SK-N-SH treated with all-trans-retinoic acid at 6 μM for 48 hours (cell line): Measurements from ENCODE around the gene DRC7.

ENCODE experiments used
- ATAC-seq: fragments of 200-7000 bp; cut with Tn5 transposase; 3 replicates; pipeline ENCODE4 v1.9.1; 2020; ENCODE audit warnings: mild to moderate bottlenecking, moderate library complexity
- ARNTL ChIP-seq: fragments of 450-650 bp; formaldehyde crosslinking; IDR thresholded peaks from 2 replicates; pipeline ENCODE4 v1.5.0; 2020; ENCODE audit warnings: low read depth, mild to moderate bottlenecking, moderate library complexity, borderline replicate concordance
- BACH2 ChIP-seq: fragments of 250-450 bp; sonication (Bioruptor Pico); IDR thresholded peaks from 2 replicates; pipeline ENCODE4 v1.9.0; 2021; ENCODE audit warnings: mild to moderate bottlenecking, borderline replicate concordance
- CREB5 ChIP-seq: fragments of 250-450 bp; sonication (Bioruptor Pico); IDR thresholded peaks from 2 replicates; pipeline ENCODE4 v1.5.1; 2020; ENCODE audit warnings: low read depth, mild to moderate bottlenecking, moderate library complexity
- CSDC2 ChIP-seq: fragments of 250-450 bp; sonication (Bioruptor Pico); IDR thresholded peaks from 2 replicates; pipeline ENCODE4 v1.5.0; 2020; ENCODE audit warnings: mild to moderate bottlenecking, moderate library complexity
- CSRNP3 ChIP-seq: fragments of 250-450 bp; sonication (Bioruptor Pico); IDR thresholded peaks from 2 replicates; pipeline ENCODE4 v1.5.1; 2021; ENCODE audit warnings: mild to moderate bottlenecking, moderate library complexity
- ESRRG ChIP-seq: fragments of 250-450 bp; sonication (Bioruptor Pico); IDR thresholded peaks from 2 replicates; pipeline ENCODE4 v1.6.1; 2021; ENCODE audit warnings: mild to moderate bottlenecking
- GLIS3 ChIP-seq: fragments of 250-450 bp; sonication (Bioruptor Pico); IDR thresholded peaks from 2 replicates; pipeline ENCODE4 v1.5.0; 2020; ENCODE audit warnings: mild to moderate bottlenecking, moderate library complexity
- ISL1 ChIP-seq: fragments of 250-450 bp; sonication (Bioruptor Pico); IDR thresholded peaks from 2 replicates; pipeline ENCODE4 v2.1.2; 2022; ENCODE audit warnings: mild to moderate bottlenecking, moderate library complexity
- OSR1 ChIP-seq: fragments of 250-450 bp; sonication (Bioruptor Pico); IDR thresholded peaks from 2 replicates; pipeline ENCODE4 v1.8.0; 2022; ENCODE audit warnings: moderate library complexity, mild to moderate bottlenecking, inconsistent platforms
- POU6F1 ChIP-seq: fragments of 250-450 bp; sonication (Bioruptor Pico); IDR thresholded peaks from 2 replicates; pipeline ENCODE4 v1.8.0; 2021; ENCODE audit warnings: low read depth, mild to moderate bottlenecking, moderate library complexity, borderline replicate concordance
- PPARA ChIP-seq: fragments of 250-450 bp; sonication (Bioruptor Pico); IDR thresholded peaks from 2 replicates; pipeline ENCODE4 v1.5.0; 2020; ENCODE audit warnings: mild to moderate bottlenecking, borderline replicate concordance
- RARB ChIP-seq: fragments of 250-450 bp; sonication (Bioruptor Pico); IDR thresholded peaks from 2 replicates; pipeline ENCODE4 v1.8.0; 2021; ENCODE audit warnings: mild to moderate bottlenecking, moderate library complexity
- SNAI2 ChIP-seq: fragments of 250-450 bp; sonication (Bioruptor Pico); IDR thresholded peaks from 2 replicates; pipeline ENCODE4 v1.5.0; 2020; ENCODE audit warnings: mild to moderate bottlenecking, moderate library complexity
- TCF4 ChIP-seq: fragments of 250-450 bp; sonication (Bioruptor Pico); IDR thresholded peaks from 2 replicates; pipeline ENCODE4 v1.8.0; 2021; ENCODE audit warnings: mild to moderate bottlenecking, moderate library complexity, borderline replicate concordance
- TOX ChIP-seq: fragments of 250-450 bp; sonication (Bioruptor Pico); IDR thresholded peaks from 2 replicates; pipeline ENCODE4 v1.8.0; 2021; ENCODE audit warnings: mild to moderate bottlenecking, moderate library complexity, borderline replicate concordance
- ZFP3 ChIP-seq: fragments of 250-450 bp; sonication (Bioruptor Pico); IDR thresholded peaks from 2 replicates; pipeline ENCODE4 v1.5.0; 2020; ENCODE audit warnings: mild to moderate bottlenecking, moderate library complexity
- ZFP30 ChIP-seq: fragments of 450-650 bp; formaldehyde crosslinking; IDR thresholded peaks from 2 replicates; pipeline ENCODE4 v1.5.0; 2022; ENCODE audit warnings: mild to moderate bottlenecking, moderate library complexity
- ZNF565 ChIP-seq: fragments of 450-650 bp; formaldehyde crosslinking; conservative IDR thresholded peaks from 2 replicates; pipeline ENCODE4 v1.5.0; 2020; ENCODE audit warnings: low read depth, mild to moderate bottlenecking, moderate library complexity
- ZNF70 ChIP-seq: fragments of 450-650 bp; formaldehyde crosslinking; IDR thresholded peaks from 2 replicates; pipeline ENCODE4 v1.5.0; 2020; ENCODE audit warnings: mild to moderate bottlenecking, moderate library complexity
- ZNF8 ChIP-seq: fragments of 450-650 bp; formaldehyde crosslinking; IDR thresholded peaks from 2 replicates; pipeline ENCODE4 v1.5.0; 2020; ENCODE audit warnings: mild to moderate bottlenecking, moderate library complexity

Gene DRC7

GRCh38 chr16:57739756-57740422 is 45.3 kb downstream of the DRC7 start:
- TF ChIP-seq GLIS3 (CRISPR knock-in tag) (no peak), CSRNP3 (no peak), SNAI2 (CRISPR knock-in tag) (no peak), ZFP3 (CRISPR knock-in tag) (no peak), CREB5 (CRISPR knock-in tag) (no peak), ISL1 (CRISPR knock-in tag) (no peak), ARNTL (CRISPR knock-in tag) (no peak), BACH2 (no peak)
- no peak for ATAC-seq

- TF ChIP-seq CSRNP3 (no peak), ZNF565 (CRISPR knock-in tag) (no peak), GLIS3 (CRISPR knock-in tag) (no peak), ESRRG (CRISPR knock-in tag) (no peak), BACH2 (no peak), ZNF8 (no peak), ZFP30 (no peak)
- no peak for ATAC-seq
These were observed 45.9 kb downstream of the DRC7 start for GRCh38 chr16:57740423-57741071.

- TF ChIP-seq CREB5 (CRISPR knock-in tag) (no peak), OSR1 (no peak), POU6F1 (CRISPR knock-in tag) (no peak), RARB (CRISPR knock-in tag) (no peak), CSDC2 (CRISPR knock-in tag) (no peak)
- ATAC-seq: no peak
These were observed 47.1 kb downstream of the DRC7 start for GRCh38 chr16:57741660-57742191.

GRCh38 chr16:57742543-57742942 is 47.9 kb downstream of the DRC7 start:
- ATAC-seq: no peak
- TF ChIP-seq TOX (CRISPR knock-in tag) (no peak), ZNF8 (no peak), ISL1 (CRISPR knock-in tag) (no peak), ZNF70 (CRISPR knock-in tag) (no peak), GLIS3 (CRISPR knock-in tag) (no peak), CSRNP3 (no peak), ESRRG (CRISPR knock-in tag) (no peak), PPARA (no peak), BACH2 (no peak), ZFP3 (CRISPR knock-in tag) (no peak), RARB (CRISPR knock-in tag) (no peak), ZNF565 (CRISPR knock-in tag) (no peak), CSDC2 (CRISPR knock-in tag) (no peak), OSR1 (no peak), SNAI2 (CRISPR knock-in tag) (no peak), POU6F1 (CRISPR knock-in tag) (no peak), ARNTL (CRISPR knock-in tag) (no peak), TCF4 (CRISPR knock-in tag) (no peak)
